DND-41 (cell line): ENCODE data around the gene RNF217.

Experiments
- ATAC-seq: fragments of 200-7000 bp; cut with Tn5 transposase; 3 replicates; pipeline ENCODE4 v1.9.1; 2021; ENCODE audit warnings: low read depth; ENCODE audit not compliant: insufficient read depth
- DNase-seq: peaks from one replicate; pipeline ENCODE4 v3.0.0-alpha.2; 2020
- H2AFZ ChIP-seq: 2 replicates; pipeline ENCODE4 v1.6.0; 2012; ENCODE audit warnings: low read depth, low read length
- H3K27ac ChIP-seq: 2 replicates; pipeline ENCODE4 v1.5.1; 2012; ENCODE audit warnings: low read length, inconsistent platforms
- H3K27me3 ChIP-seq: fragments of 200-600 bp; sonication (generic); 2 replicates; pipeline ENCODE4 v1.6.0; 2012; ENCODE audit warnings: low read length, mild to moderate bottlenecking, inconsistent platforms; ENCODE audit not compliant: insufficient read depth, poor library complexity
- H3K36me3 ChIP-seq: 2 replicates; pipeline ENCODE4 v1.5.1; 2012; ENCODE audit warnings: low read length, inconsistent platforms; ENCODE audit not compliant: insufficient read depth
- H3K4me1 ChIP-seq: 2 replicates; pipeline ENCODE4 v1.5.1; 2012; ENCODE audit warnings: mild to moderate bottlenecking, low read length; ENCODE audit not compliant: insufficient read depth
- H3K4me2 ChIP-seq: 2 replicates; pipeline ENCODE4 v1.6.0; 2012; ENCODE audit warnings: mild to moderate bottlenecking, moderate library complexity, low read length, inconsistent platforms; ENCODE audit not compliant: insufficient read depth
- H3K4me3 ChIP-seq, 2 experiments: fragments of 200-600 bp in 1 of 2; shearing (Covaris generic) in 1 of 2; 2 replicates each; pipeline ENCODE4 v1.5.1; 2012 to 2016; ENCODE audit warnings: inconsistent platforms in 2 of 2, low read length in 2 of 2, mild to moderate bottlenecking in 2 of 2, low read depth in 1 of 2, moderate library complexity in 1 of 2
- H3K79me2 ChIP-seq: 2 replicates; pipeline ENCODE4 v1.6.0; 2012; ENCODE audit warnings: low read length, inconsistent platforms; ENCODE audit not compliant: insufficient read depth
- H3K9ac ChIP-seq: 2 replicates; pipeline ENCODE4 v1.6.0; 2012; ENCODE audit warnings: low read depth, mild to moderate bottlenecking, inconsistent platforms, low read length, moderate library complexity
- H3K9me3 ChIP-seq: 2 replicates; pipeline ENCODE4 v1.5.1; 2012; ENCODE audit warnings: low read length, moderate library complexity, mild to moderate bottlenecking, inconsistent platforms; ENCODE audit not compliant: insufficient read depth, severe bottlenecking
- H4K20me1 ChIP-seq: 2 replicates; pipeline ENCODE4 v1.6.0; 2012; ENCODE audit warnings: low read length; ENCODE audit not compliant: insufficient read depth
- EZH2 ChIP-seq: IDR thresholded peaks from 3 replicates; pipeline ENCODE4 v1.6.1; 2012; ENCODE audit warnings: borderline replicate concordance, low read depth, mild to moderate bottlenecking, moderate library complexity, low read length, inconsistent platforms; ENCODE audit not compliant: severe bottlenecking
- TF ChIP-seq, protein P1 (sequence below): IDR thresholded peaks from 2 replicates; pipeline ENCODE4 v1.5.1; 2012; ENCODE audit warnings: borderline replicate concordance, low read length, moderate library complexity, mild to moderate bottlenecking; ENCODE audit not compliant: poor library complexity, severe bottlenecking; ENCODE audit errors: extremely low read depth

The RNF217 gene

DNA sequence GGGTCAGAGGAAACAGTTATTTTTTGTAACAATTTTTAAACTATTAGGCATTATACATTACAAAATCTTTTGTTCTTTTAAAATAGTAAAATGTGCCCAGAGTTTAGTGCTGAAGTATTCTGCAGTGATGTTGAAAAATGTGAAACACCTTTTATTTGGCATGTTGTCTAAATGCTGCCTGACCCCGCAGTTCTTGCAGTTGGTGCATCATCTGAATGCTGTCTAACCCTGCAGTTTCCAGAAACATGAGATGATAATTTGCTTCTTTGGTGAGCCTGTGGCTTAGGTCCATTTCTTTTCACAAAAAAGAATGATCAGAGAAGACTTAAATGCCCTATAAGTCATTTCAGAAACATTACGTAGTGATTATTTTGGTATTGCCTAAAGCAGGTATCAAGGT is 82.4 kb downstream of the RNF217 start:
- no peak for TF ChIP-seq EZH2
- TF ChIP-seq, protein P1, sequence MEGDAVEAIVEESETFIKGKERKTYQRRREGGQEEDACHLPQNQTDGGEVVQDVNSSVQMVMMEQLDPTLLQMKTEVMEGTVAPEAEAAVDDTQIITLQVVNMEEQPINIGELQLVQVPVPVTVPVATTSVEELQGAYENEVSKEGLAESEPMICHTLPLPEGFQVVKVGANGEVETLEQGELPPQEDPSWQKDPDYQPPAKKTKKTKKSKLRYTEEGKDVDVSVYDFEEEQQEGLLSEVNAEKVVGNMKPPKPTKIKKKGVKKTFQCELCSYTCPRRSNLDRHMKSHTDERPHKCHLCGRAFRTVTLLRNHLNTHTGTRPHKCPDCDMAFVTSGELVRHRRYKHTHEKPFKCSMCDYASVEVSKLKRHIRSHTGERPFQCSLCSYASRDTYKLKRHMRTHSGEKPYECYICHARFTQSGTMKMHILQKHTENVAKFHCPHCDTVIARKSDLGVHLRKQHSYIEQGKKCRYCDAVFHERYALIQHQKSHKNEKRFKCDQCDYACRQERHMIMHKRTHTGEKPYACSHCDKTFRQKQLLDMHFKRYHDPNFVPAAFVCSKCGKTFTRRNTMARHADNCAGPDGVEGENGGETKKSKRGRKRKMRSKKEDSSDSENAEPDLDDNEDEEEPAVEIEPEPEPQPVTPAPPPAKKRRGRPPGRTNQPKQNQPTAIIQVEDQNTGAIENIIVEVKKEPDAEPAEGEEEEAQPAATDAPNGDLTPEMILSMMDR: no peak
- Histone ChIP-seq H3K4me1 (no peaks in the 10 kb centered on the region), H3K36me3 (no peaks in the 10 kb centered on the region), H3K4me2 (no peak overlapping the region), H3K9ac (no peak overlapping the region), H4K20me1 (no peaks in the 10 kb centered on the region), H3K4me3 (no peak overlapping the region), H3K79me2 (no peaks in the 10 kb centered on the region), H3K9me3 (no peaks in the 10 kb centered on the region), H3K27ac (no peak overlapping the region), H2AFZ (no peak overlapping the region), H3K27me3 (no peaks in the 10 kb centered on the region)
- no peak for ATAC-seq
- no peak for DNase-seq

DNA sequence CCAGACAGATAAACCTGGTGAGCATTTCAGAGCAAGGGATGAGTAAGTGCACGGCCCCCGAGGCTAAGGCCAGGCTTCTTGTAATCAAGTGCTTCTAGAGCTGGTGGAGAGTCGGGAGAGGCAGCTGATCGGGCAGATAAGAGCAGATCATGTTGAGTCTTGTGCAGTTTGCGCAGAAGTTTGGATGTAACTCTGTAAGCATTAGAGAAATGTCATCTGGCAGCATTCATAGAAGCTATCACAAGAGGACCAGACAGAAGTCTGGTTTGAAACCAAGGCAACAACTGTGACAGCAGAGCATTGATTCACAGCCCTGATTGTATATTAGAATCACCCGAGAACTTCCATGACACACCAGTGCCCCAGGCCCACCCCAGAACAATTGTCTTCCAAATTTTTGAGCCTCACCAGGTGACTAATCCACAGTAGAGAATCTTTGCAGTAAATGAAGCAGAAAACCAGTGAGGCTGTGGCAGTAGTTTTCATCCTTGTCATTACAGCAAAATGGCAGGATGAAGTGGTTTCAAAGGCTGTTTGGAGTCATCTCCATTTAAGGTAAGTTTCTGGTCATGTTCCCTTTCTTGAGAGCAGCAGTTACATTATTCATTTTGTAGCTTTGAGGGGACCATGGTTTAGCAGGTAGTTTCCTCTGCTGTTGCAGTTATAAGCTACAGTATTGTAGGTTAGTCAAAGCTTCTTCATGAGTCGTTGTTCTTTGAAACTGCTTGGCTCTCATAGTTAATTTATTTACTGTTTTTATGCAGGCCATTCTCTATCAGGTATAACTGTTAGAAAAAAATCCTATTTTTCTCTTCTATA is 84.1 kb downstream of the RNF217 start:
- Histone ChIP-seq H3K4me1 (no peaks in the 10 kb centered on the region), H3K27me3 (no peaks in the 10 kb centered on the region), H3K27ac (no peak overlapping the region), H3K9me3 (no peaks in the 10 kb centered on the region), H3K4me3 (no peak overlapping the region), H2AFZ (no peak overlapping the region), H3K9ac (no peak overlapping the region), H4K20me1 (no peaks in the 10 kb centered on the region), H3K36me3 (no peaks in the 10 kb centered on the region), H3K4me2 (no peak overlapping the region), H3K79me2 (no peaks in the 10 kb centered on the region)
- ATAC-seq (no peak), DNase-seq (no peak)
- TF ChIP-seq, protein P1: no peak
- no peak for TF ChIP-seq EZH2

DNA sequence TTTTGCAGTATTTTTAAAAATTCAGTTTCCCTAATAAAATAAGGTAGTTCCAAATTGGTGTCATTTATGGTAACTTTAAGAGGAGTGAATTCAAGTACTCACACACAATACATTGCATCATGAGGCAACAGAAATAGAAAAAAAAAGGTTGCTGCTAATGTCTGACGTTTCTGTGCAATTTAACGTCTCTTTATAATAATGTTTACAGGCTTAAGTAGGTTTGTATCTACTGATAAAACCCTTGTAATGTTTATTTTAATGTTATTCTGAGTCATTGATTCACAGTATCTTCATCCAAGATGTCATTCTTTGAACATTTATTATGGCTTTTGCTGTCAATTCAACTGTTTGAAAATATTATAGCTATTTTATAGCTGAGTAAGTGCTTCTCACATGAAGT is 86.0 kb downstream of the RNF217 start:
- ATAC-seq (no peak), DNase-seq (no peak)
- no peaks in the 10 kb centered on the region for H3K27me3 ChIP-seq
- H2AFZ ChIP-seq: no peak overlapping the region
- no peak overlapping the region for H3K4me2 ChIP-seq
- no peak overlapping the region for H3K4me3 ChIP-seq
- H3K9me3 ChIP-seq: no peaks in the 10 kb centered on the region
- H3K27ac ChIP-seq: no peak overlapping the region
- H3K4me1 ChIP-seq: no peaks in the 10 kb centered on the region
- TF ChIP-seq EZH2: no peak
- TF ChIP-seq, protein P1: no peak
- no peaks in the 10 kb centered on the region for H4K20me1 ChIP-seq
- H3K9ac ChIP-seq: no peak overlapping the region
- no peaks in the 10 kb centered on the region for H3K79me2 ChIP-seq
- no peaks in the 10 kb centered on the region for H3K36me3 ChIP-seq
